ENCODE data around the gene REV3L. TPM values are rescaled to one million over a fixed set of nuclear protein-coding genes. Genes with fewer than 3 reads are reported as not detected.
"Not testable (repeated sequence)": the region's sequence is repeated elsewhere in the genome, so short reads cannot be mapped to it uniquely, and the experiment has no call there.

Gene REV3L
- total RNA-seq, 1 donor from 2014 or later = 26.4 TPM

GRCh38 chr6:111307275-111307858 lies 175.7 kb downstream of the REV3L start:
- Mint-ChIP-seq H3K9me3 (ENCODE audit: unreplicated experiment) (no peaks in the 10 kb centered on the region), H3K36me3 (ENCODE audit: unreplicated experiment) (peaks cover 46% of the 10 kb centered on the region), H3K4me3 (ENCODE audit: unreplicated experiment) (no peak overlapping the region), H3K4me1 (ENCODE audit: unreplicated experiment) (no peaks in the 10 kb centered on the region), H3K27me3 (ENCODE audit: unreplicated experiment) (no peaks in the 10 kb centered on the region), H3K27ac (ENCODE audit: unreplicated experiment) (no peak overlapping the region)
- TF ChIP-seq CTCF (IDR thresholded peaks at IDR 0.05) = no peak
- no peak for DNase-seq (ENCODE audit: extremely low spot score, unreplicated experiment)

- Mint-ChIP-seq H3K36me3 (ENCODE audit: unreplicated experiment) (peaks cover 56% of the 10 kb centered on the region), H3K27ac (ENCODE audit: unreplicated experiment) (no peak overlapping the region), H3K4me3 (ENCODE audit: unreplicated experiment) (no peak overlapping the region), H3K9me3 (ENCODE audit: unreplicated experiment) (no peaks in the 10 kb centered on the region), H3K4me1 (ENCODE audit: unreplicated experiment) (no peaks in the 10 kb centered on the region), H3K27me3 (ENCODE audit: unreplicated experiment) (no peaks in the 10 kb centered on the region)
- no peak for DNase-seq (ENCODE audit: extremely low spot score, unreplicated experiment)
- TF ChIP-seq CTCF (IDR thresholded peaks at IDR 0.05) = no peak
These were observed 176.7 kb downstream of the REV3L start for GRCh38 chr6:111306104-111306888.

GRCh38 chr6:111301946-111302345 lies 181.1 kb downstream of the REV3L start:
- no peaks in the 10 kb centered on the region for H3K27me3 Mint-ChIP-seq (ENCODE audit: unreplicated experiment)
- DNase-seq (ENCODE audit: extremely low spot score, unreplicated experiment) = no peak
- H3K36me3 Mint-ChIP-seq (ENCODE audit: unreplicated experiment) = peaks cover 52% of the 10 kb centered on the region
- no peak overlapping the region for H3K27ac Mint-ChIP-seq (ENCODE audit: unreplicated experiment)
- no peak for TF ChIP-seq CTCF (IDR thresholded peaks at IDR 0.05)
- no peaks in the 10 kb centered on the region for H3K9me3 Mint-ChIP-seq (ENCODE audit: unreplicated experiment)
- no peaks in the 10 kb centered on the region for H3K4me1 Mint-ChIP-seq (ENCODE audit: unreplicated experiment)
- H3K4me3 Mint-ChIP-seq (ENCODE audit: unreplicated experiment) = no peak overlapping the region

GRCh38 chr6:111300938-111301800 lies 181.8 kb downstream of the REV3L start:
- not testable (repeated sequence) for H3K9me3 Mint-ChIP-seq (ENCODE audit: unreplicated experiment); H3K4me1 Mint-ChIP-seq (ENCODE audit: unreplicated experiment); H3K27ac Mint-ChIP-seq (ENCODE audit: unreplicated experiment); DNase-seq (ENCODE audit: extremely low spot score, unreplicated experiment); H3K27me3 Mint-ChIP-seq (ENCODE audit: unreplicated experiment); H3K4me3 Mint-ChIP-seq (ENCODE audit: unreplicated experiment)
- peaks cover 45% of the 10 kb centered on the region for H3K36me3 Mint-ChIP-seq (ENCODE audit: unreplicated experiment)

- Mint-ChIP-seq H3K27me3 (ENCODE audit: unreplicated experiment) (no peaks in the 10 kb centered on the region), H3K36me3 (ENCODE audit: unreplicated experiment) (peaks cover 37% of the 10 kb centered on the region), H3K4me1 (ENCODE audit: unreplicated experiment) (no peaks in the 10 kb centered on the region), H3K27ac (ENCODE audit: unreplicated experiment) (no peak overlapping the region), H3K9me3 (ENCODE audit: unreplicated experiment) (no peaks in the 10 kb centered on the region), H3K4me3 (ENCODE audit: unreplicated experiment) (no peak overlapping the region)
- no peak for TF ChIP-seq CTCF (IDR thresholded peaks at IDR 0.05)
- no peak for DNase-seq (ENCODE audit: extremely low spot score, unreplicated experiment)
These were observed 185.2 kb downstream of the REV3L start for GRCh38 chr6:111297776-111298175.

All from osteocyte (in vitro differentiated cells).